HG03103 (cell line): Measurements from ENCODE around the gene USP9X.
"Not testable (repeated sequence)": the region's sequence is repeated elsewhere in the genome, so short reads cannot be mapped to it uniquely, and the experiment has no call there.

ENCODE experiments used
- ATAC-seq: cut with Tn5 transposase; IDR thresholded peaks from one replicate; pipeline ENCODE4 v1.9.1; 2021; ENCODE audit warnings: low read depth; ENCODE audit not compliant: unreplicated experiment

USP9X gene

DNA sequence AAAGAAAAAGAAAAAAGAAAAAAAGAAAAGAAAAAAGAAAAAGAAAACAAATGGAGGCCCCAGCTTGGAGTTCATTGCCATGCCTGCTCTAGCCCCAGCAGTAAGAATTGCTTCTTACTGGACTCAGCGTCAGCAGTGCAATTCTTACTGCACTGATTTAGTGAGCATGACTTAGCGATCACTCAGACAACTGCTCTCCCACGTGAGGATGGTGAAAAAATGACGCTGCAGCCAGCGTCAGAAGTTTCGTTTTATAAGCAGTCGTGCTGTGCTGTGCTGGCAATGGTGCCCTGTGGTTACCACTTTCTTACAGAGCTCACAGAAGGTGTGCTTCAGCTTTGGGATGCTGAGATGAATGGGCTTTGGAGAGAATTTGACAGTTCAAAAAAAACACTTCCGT, 180.4 kb downstream of the USP9X start:
- no peak for ATAC-seq

DNA sequence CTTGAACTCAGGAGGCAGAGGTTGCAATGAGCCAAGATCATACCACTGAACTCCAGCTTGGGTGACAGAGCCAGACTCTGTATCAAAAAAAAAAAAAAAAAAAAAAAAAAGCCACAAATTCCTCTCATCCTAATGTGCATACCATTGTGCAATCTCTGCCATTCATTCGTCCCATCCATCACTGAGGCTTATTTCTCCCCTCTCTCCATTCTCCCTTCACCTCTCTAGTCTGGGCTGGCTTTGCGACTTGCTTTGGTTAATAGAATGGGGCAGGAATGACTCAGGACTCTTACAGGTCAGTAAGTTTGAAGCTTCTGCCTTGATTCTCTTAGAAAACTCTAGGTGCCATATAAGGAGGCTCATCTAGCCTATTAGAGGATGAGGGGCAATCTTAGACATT, 188.4 kb downstream of the USP9X start:
- no peak for ATAC-seq

DNA sequence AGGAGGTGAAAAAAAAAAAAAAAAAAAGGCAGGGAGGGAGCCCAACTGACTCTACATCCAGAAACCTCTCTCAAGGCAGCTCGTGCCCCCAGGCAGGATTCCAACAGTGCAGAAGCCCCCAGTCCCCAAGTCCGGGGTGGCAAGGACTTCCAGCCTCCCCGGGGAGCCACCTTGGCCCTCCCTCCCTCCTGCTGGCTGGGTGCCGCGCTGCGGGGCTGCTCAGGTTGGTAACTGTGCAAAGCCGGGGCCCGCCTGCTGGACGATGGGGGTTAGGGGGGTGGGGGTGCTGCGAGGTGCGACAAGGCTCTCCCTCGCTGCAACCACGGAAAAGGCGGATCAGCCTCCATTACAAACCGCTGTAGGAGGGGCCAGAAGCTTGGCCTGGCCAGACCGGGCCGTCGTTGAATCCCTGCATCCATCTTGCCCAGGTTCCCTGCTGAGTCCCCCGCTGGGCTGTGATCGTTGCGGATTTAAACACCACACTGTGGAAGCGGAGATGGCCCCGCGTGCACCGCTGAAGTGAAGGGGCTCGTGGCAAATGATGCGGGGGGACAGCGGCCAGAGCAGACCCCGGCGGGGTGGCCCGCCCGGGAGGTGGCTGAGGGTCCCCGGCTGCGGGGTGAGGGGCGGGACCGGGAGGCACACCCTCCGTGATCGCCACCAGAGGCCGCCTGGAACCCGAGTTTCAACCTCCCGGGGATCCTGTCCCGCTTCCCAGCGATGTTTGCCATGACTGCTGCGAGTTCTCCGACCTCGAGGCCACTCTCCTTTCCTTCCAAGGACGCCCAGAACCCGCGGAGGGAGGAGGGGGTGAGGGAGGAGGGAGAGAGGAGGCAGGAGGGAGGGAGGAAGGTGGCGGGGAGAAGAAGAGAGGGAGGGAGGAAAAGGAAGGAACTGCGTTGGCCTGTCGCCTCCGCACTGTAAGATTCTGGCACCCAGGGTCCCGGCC, 190.7 kb downstream of the USP9X start:
- no peak for ATAC-seq

DNA sequence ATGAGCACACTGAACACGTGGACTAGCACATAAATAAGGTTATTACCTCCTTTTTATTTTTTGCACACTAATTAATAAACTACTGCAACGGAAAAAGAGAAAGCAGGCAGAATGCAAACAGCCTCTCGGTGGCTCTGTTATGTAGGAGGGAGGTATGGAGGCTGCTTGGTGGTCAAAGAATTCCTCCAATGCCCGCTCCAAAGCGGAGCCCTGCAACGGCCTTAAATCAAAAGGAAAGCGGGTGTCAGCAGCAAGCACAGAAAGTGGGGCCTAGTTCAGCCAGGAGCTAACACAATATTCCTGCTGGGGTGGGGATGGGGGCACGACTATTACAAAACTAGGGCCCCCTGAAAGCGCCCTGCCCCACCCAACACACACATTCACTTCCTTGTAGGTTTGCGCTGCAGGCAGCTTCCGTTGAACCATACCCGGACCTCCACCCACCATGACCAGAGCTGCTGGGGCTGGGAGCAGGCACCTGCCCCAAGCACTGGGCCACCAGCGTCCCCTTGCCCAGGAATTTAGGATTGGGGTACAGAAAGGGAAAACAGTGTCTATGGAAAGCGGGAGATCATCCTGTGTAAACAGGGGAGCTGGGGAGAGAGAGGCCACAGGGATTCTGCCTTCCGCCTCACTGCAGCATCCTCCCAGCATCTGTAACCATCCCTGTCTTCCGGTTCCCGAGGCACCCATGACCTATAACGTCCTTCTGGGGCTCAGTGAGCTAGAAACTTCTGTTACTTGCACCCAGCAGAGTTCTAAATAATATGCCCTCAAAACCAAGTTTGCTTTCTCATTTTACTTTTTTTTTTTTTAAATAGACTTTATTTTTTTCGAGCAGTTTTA, 191.6 kb downstream of the USP9X start:
- no peak for ATAC-seq

DNA sequence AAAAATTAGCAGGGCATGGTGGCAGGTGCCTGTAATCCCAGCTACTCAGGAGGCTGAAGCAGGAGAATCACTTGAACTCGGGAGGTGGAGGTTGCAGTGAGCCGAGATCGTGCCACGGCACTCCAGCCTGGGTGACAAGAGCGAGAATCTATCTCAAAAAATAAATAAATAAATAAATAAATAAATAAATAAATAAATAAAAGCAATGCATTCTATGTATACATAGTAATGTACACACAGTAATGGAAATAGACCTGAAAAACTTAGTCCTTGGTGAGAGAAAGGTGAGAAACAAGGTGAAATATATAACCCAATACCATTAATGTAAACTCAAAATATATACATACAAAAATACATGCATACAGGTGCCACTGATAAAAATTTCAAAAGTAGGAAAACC, 197.1 kb downstream of the USP9X start:
- not testable (repeated sequence) for ATAC-seq

DNA sequence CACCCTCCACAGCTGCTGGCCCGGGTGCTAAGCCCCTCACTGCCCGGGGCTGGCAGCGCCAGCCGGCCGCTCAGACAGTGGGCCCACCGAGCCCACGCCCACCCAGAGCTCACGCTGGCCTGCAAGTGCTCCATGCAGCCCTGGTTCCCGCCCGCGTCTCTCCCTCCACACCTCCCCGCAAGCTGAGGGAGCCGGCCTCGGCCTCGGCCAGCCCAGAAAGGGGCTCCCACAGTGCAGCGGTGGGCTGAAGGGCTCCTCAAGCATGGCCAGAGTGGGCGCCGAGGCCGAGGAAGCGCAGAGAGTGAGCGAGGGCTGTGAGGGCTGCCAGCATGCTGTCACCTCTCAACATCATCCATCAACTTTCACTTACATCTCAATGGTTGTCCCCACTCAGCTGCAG, 200.7 kb downstream of the USP9X start:
- not testable (repeated sequence) for ATAC-seq
